Measurements from ENCODE around the gene PRR16.
A peak's percentile ranks its signal among the peaks of the same experiment; 100 is the strongest.

PRR16 gene

DNA sequence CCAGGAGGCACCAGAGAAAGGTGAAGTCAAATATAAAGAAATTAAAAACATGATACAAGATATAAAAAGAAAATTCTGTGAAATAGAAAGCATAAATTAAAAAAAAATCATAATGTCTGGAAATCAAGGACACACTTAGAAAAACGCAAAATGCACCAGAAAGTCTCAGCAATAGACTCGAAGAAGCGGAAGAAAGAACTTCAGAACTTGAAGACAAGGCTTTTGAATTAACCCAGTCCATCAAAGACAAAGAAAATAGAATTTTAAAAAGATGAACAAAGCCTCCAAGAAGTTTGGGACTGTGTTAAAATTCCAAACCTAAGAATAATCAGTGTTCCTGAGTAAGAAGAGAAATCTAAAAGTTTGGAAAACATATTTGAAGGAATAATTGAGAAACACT is 168.3 kb downstream of the PRR16 start:
- Histone ChIP-seq H2AK5ac (ENCODE audit: low read length) (no peak overlapping the region), H4K5ac (ENCODE audit: low read length) (no peak overlapping the region), H3K18ac (ENCODE audit: low read length) (no peak overlapping the region), H3K56ac (ENCODE audit: low read length) (no peak overlapping the region), H3K79me2 (ENCODE audit: control insufficient read depth, insufficient read depth, low read length) (no peaks in the 10 kb centered on the region), H3K4ac (ENCODE audit: low read depth, low read length) (no peak overlapping the region), H2BK15ac (replicated peaks; ENCODE audit: low read depth) (no peak overlapping the region), H2BK120ac (ENCODE audit: low read depth, low read length) (no peak overlapping the region), H3K27ac (ENCODE audit: low read depth, low read length) (no peak overlapping the region), H3K4me1 (ENCODE audit: control insufficient read depth, low read depth, low read length) (no peaks in the 10 kb centered on the region), H4K8ac (ENCODE audit: low read depth, low read length) (no peak overlapping the region), H3K9ac (ENCODE audit: low read length) (no peak overlapping the region), H2BK5ac (ENCODE audit: low read length) (no peak overlapping the region), H3K4me3 (ENCODE audit: low read length) (no peak overlapping the region), H3K27me3 (ENCODE audit: insufficient read depth, low read length, poor library complexity) (no peaks in the 10 kb centered on the region), H3K4me2 (ENCODE audit: low read length) (no peak overlapping the region), H3K23ac (ENCODE audit: low read length) (no peak overlapping the region), H3K79me1 (ENCODE audit: low read length) (no peaks in the 10 kb centered on the region), H3K36me3 (ENCODE audit: control insufficient read depth, insufficient read depth, low read length) (no peaks in the 10 kb centered on the region)
- DNase-seq, result no peak
- WGBS (ENCODE audit: extremely low coverage, insufficient coverage, low lambda C conversion rate), result no CpG with 5 or more reads among the region's 3 CpGs

DNA sequence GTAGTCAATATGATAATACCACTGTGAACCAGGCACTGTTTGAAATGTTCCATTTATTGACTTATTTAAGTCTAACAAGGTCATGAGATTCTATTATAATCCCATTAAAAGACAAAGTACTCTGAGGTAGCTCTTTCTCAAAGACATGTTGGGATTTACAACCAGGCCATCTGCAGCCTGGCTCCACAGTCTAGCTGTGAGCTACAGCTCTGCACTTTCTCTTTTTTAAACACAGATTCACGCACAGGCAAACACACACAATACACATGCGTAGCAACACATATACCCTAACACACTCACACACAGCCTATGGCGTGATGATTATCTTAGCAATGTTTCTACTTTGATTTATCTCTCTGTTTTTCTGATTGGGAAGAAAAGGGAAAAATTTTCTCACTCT is 174.3 kb downstream of the PRR16 start:
- Histone ChIP-seq H3K79me2 (ENCODE audit: control insufficient read depth, insufficient read depth, low read length) (no peaks in the 10 kb centered on the region), H3K79me1 (ENCODE audit: low read length) (no peaks in the 10 kb centered on the region), H4K5ac (ENCODE audit: low read length) (no peak overlapping the region), H2BK5ac (ENCODE audit: low read length) (no peak overlapping the region), H3K23ac (ENCODE audit: low read length) (no peak overlapping the region), H3K36me3 (ENCODE audit: control insufficient read depth, insufficient read depth, low read length) (no peaks in the 10 kb centered on the region), H3K4me2 (ENCODE audit: low read length) (no peak overlapping the region), H3K4me3 (ENCODE audit: low read length) (no peak overlapping the region), H3K27ac (ENCODE audit: low read depth, low read length) (no peak overlapping the region), H2AK5ac (ENCODE audit: low read length) (no peak overlapping the region), H3K56ac (ENCODE audit: low read length) (no peak overlapping the region), H4K8ac (ENCODE audit: low read depth, low read length) (no peak overlapping the region), H3K18ac (ENCODE audit: low read length) (no peak overlapping the region), H3K9ac (ENCODE audit: low read length) (no peak overlapping the region), H2BK120ac (ENCODE audit: low read depth, low read length) (no peak overlapping the region), H3K4me1 (ENCODE audit: control insufficient read depth, low read depth, low read length) (no peaks in the 10 kb centered on the region), H2BK15ac (replicated peaks; ENCODE audit: low read depth) (no peak overlapping the region), H3K27me3 (ENCODE audit: insufficient read depth, low read length, poor library complexity) (no peaks in the 10 kb centered on the region), H3K4ac (ENCODE audit: low read depth, low read length) (no peak overlapping the region)
- no CpG with 5 or more reads among the region's 3 CpGs for WGBS (ENCODE audit: extremely low coverage, insufficient coverage, low lambda C conversion rate)
- no peak for DNase-seq

DNA sequence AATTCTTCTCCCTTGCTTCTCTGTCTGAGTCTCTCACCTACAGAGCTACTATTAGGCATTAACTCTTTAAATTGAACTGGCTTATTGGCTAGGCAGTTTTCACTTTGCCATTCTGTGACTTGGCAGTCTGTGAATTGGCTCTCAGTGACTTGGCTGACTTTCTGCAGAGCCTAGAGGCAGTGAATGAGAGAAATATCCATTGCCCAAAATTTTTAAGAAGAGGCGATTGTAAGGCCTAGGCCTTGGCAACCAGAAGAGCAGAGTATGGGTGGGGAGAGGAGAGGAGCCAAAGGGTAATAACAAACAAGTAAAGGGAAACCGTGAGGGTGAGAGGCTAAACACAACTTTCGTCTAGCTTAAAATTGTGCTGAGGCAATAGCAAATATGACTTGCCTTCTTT is 176.7 kb downstream of the PRR16 start:
- no peak overlapping the region for H3K27ac ChIP-seq (ENCODE audit: low read depth, low read length)

DNA sequence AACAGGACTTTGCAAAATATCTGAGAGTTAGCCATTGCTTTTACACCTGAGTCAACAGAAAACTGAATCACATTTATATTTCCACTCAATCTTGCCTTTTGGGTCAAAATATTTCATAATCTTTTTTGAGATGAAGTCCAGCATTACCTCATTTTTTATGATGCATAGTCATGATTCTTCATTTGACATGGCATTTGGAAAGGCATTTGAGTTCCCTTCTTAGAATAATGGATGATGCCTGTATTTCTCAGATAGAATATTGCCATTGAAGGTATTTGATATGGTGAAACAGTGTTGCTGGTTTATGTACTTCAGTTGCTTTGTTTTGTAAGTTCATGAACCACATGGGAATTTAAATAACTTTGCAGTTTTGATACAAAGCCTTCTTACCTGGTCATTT is 180.4 kb downstream of the PRR16 start:
- Histone ChIP-seq H3K27ac (ENCODE audit: low read depth, low read length) (no peak overlapping the region), H2AK5ac (ENCODE audit: low read length) (no peak overlapping the region), H3K4me3 (ENCODE audit: low read length) (no peak overlapping the region), H3K4me2 (ENCODE audit: low read length) (no peak overlapping the region), H2BK15ac (replicated peaks; ENCODE audit: low read depth) (no peak overlapping the region), H3K79me2 (ENCODE audit: control insufficient read depth, insufficient read depth, low read length) (no peaks in the 10 kb centered on the region), H2BK120ac (ENCODE audit: low read depth, low read length) (no peak overlapping the region), H3K27me3 (ENCODE audit: insufficient read depth, low read length, poor library complexity) (no peaks in the 10 kb centered on the region), H3K79me1 (ENCODE audit: low read length) (no peaks in the 10 kb centered on the region), H3K4ac (ENCODE audit: low read depth, low read length) (no peak overlapping the region), H3K9ac (ENCODE audit: low read length) (no peak overlapping the region), H3K18ac (ENCODE audit: low read length) (no peak overlapping the region), H3K23ac (ENCODE audit: low read length) (no peak overlapping the region), H3K56ac (ENCODE audit: low read length) (no peak overlapping the region), H4K8ac (ENCODE audit: low read depth, low read length) (no peak overlapping the region), H4K5ac (ENCODE audit: low read length) (no peak overlapping the region), H3K36me3 (ENCODE audit: control insufficient read depth, insufficient read depth, low read length) (no peaks in the 10 kb centered on the region), H3K4me1 (ENCODE audit: control insufficient read depth, low read depth, low read length) (no peaks in the 10 kb centered on the region), H2BK5ac (ENCODE audit: low read length) (no peak overlapping the region)
- no peak for DNase-seq

More for the DNA sequence above, 176.7 kb downstream of the PRR16 start:
- H3K4me2 ChIP-seq (ENCODE audit: low read length), result no peak overlapping the region
- H3K18ac ChIP-seq (ENCODE audit: low read length), result no peak overlapping the region
- H3K36me3 ChIP-seq (ENCODE audit: control insufficient read depth, insufficient read depth, low read length), result no peaks in the 10 kb centered on the region
- H3K4me1 ChIP-seq (ENCODE audit: control insufficient read depth, low read depth, low read length), result no peaks in the 10 kb centered on the region
- no peak overlapping the region for H3K4ac ChIP-seq (ENCODE audit: low read depth, low read length)
- no peak overlapping the region for H2BK120ac ChIP-seq (ENCODE audit: low read depth, low read length)
- no CpG with 5 or more reads among the region's 3 CpGs for WGBS (ENCODE audit: extremely low coverage, insufficient coverage, low lambda C conversion rate)
- no peak overlapping the region for H4K5ac ChIP-seq (ENCODE audit: low read length)
- no peak overlapping the region for H4K8ac ChIP-seq (ENCODE audit: low read depth, low read length)
- no peaks in the 10 kb centered on the region for H3K79me1 ChIP-seq (ENCODE audit: low read length)
- no peak overlapping the region for H3K56ac ChIP-seq (ENCODE audit: low read length)
- H2BK15ac ChIP-seq (replicated peaks; ENCODE audit: low read depth), result no peak overlapping the region
- no peak overlapping the region for H2BK5ac ChIP-seq (ENCODE audit: low read length)
- no peak overlapping the region for H3K23ac ChIP-seq (ENCODE audit: low read length)
- H3K79me2 ChIP-seq (ENCODE audit: control insufficient read depth, insufficient read depth, low read length), result no peaks in the 10 kb centered on the region
- no peak for DNase-seq
- no peaks in the 10 kb centered on the region for H3K27me3 ChIP-seq (ENCODE audit: insufficient read depth, low read length, poor library complexity)
- H3K4me3 ChIP-seq (ENCODE audit: low read length), result no peak overlapping the region
- no peak overlapping the region for H2AK5ac ChIP-seq (ENCODE audit: low read length)
- H3K9ac ChIP-seq (ENCODE audit: low read length), result no peak overlapping the region

DNA sequence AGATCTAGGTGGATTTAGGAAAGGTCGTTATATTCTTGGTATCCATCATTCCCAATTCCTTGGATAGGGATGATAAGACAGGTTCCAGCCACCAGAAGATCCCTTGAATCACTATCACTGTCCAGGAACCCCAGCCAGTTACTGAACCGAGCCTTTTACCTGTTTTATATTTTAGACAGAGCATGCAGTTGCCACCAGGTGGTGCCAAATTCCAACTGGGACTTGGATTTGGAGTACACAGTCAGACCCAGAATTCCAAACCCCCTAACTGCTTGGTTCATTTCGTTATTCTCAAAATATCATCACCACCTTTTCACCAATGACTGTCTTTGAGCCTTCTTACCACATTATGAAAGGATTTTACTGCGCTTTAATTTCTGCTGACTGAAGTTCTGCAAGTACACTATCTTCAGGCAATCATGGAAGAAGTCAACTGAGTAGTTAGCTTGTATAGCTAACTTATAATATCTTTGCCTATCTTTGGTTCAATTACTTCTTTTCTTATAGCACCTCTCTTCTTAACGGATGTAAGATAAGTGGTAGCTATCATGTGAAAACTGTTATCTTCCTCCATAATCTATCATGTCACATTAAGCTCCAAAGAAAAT is 191.8 kb downstream of the PRR16 start:
- Histone ChIP-seq H2BK15ac (replicated peaks; ENCODE audit: low read depth) (no peak overlapping the region), H3K23ac (ENCODE audit: low read length) (no peak overlapping the region), H2BK5ac (ENCODE audit: low read length) (no peak overlapping the region), H3K4me3 (ENCODE audit: low read length) (no peak overlapping the region), H3K27ac (ENCODE audit: low read depth, low read length) (no peak overlapping the region), H4K5ac (ENCODE audit: low read length) (no peak overlapping the region), H4K8ac (ENCODE audit: low read depth, low read length) (no peak overlapping the region), H3K4me2 (ENCODE audit: low read length) (no peak overlapping the region), H3K4ac (ENCODE audit: low read depth, low read length) (no peak overlapping the region), H3K9ac (ENCODE audit: low read length) (no peak overlapping the region), H3K79me2 (ENCODE audit: control insufficient read depth, insufficient read depth, low read length) (no peaks in the 10 kb centered on the region), H3K27me3 (ENCODE audit: insufficient read depth, low read length, poor library complexity) (no peaks in the 10 kb centered on the region), H3K56ac (ENCODE audit: low read length) (no peak overlapping the region), H3K36me3 (ENCODE audit: control insufficient read depth, insufficient read depth, low read length) (no peaks in the 10 kb centered on the region), H2BK120ac (ENCODE audit: low read depth, low read length) (no peak overlapping the region), H3K79me1 (ENCODE audit: low read length) (no peaks in the 10 kb centered on the region), H2AK5ac (ENCODE audit: low read length) (no peak overlapping the region), H3K4me1 (ENCODE audit: control insufficient read depth, low read depth, low read length) (peaks cover 5% of the 10 kb centered on the region), H3K18ac (ENCODE audit: low read length) (no peak overlapping the region)
- peak; percentile 52 for DNase-seq
- no CpG with 5 or more reads among the region's 5 CpGs for WGBS (ENCODE audit: extremely low coverage, insufficient coverage, low lambda C conversion rate)

DNA sequence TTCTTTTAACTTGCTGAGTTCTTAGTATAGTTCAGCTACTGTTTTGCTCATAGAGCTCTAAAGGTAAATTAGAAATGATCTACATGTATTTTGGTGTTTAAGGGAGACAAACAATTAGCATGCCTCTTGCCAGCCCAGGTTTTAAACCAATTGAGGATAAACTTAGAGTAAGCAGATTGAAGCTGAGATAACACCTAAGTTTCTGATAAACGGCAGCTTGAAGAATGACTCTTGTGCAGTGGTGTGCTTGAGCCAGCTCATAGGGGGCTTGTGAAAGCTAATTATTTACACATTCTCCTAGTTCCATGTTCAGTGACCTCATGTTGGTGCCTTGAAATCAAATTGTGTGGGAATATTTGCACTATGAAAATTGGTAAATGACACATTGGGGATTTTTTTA is 193.0 kb downstream of the PRR16 start:
- Histone ChIP-seq H3K18ac (ENCODE audit: low read length) (no peak overlapping the region), H2BK15ac (replicated peaks; ENCODE audit: low read depth) (no peak overlapping the region), H3K79me1 (ENCODE audit: low read length) (no peaks in the 10 kb centered on the region), H3K79me2 (ENCODE audit: control insufficient read depth, insufficient read depth, low read length) (no peaks in the 10 kb centered on the region), H3K56ac (ENCODE audit: low read length) (no peak overlapping the region), H3K4ac (ENCODE audit: low read depth, low read length) (no peak overlapping the region), H3K4me2 (ENCODE audit: low read length) (no peak overlapping the region), H3K4me3 (ENCODE audit: low read length) (no peak overlapping the region), H3K23ac (ENCODE audit: low read length) (no peak overlapping the region), H3K36me3 (ENCODE audit: control insufficient read depth, insufficient read depth, low read length) (no peaks in the 10 kb centered on the region), H4K8ac (ENCODE audit: low read depth, low read length) (no peak overlapping the region), H2BK120ac (ENCODE audit: low read depth, low read length) (no peak overlapping the region), H2BK5ac (ENCODE audit: low read length) (no peak overlapping the region), H3K27me3 (ENCODE audit: insufficient read depth, low read length, poor library complexity) (no peaks in the 10 kb centered on the region), H3K27ac (ENCODE audit: low read depth, low read length) (no peak overlapping the region), H2AK5ac (ENCODE audit: low read length) (no peak overlapping the region), H3K9ac (ENCODE audit: low read length) (no peak overlapping the region), H3K4me1 (ENCODE audit: control insufficient read depth, low read depth, low read length) (peaks cover 5% of the 10 kb centered on the region), H4K5ac (ENCODE audit: low read length) (no peak overlapping the region)
- DNase-seq, result peak; percentile 62
- no CpG with 5 or more reads among the region's 1 CpG for WGBS (ENCODE audit: extremely low coverage, insufficient coverage, low lambda C conversion rate)

Measured in mesendoderm (in vitro differentiated cells).